GM12873 (cell line): ENCODE results near the gene PLCB1.

Experiments used
- CTCF ChIP-seq: IDR thresholded peaks from 2 replicates; pipeline ENCODE4 v1.5.1; 2012; ENCODE audit warnings: low read depth, mild to moderate bottlenecking, moderate library complexity, low read length, control low read depth; ENCODE audit not compliant: insufficient read depth; ENCODE audit errors: missing control alignments

The PLCB1 gene

GRCh38 chr20:8372824-8373380, 240.8 kb downstream of the PLCB1 start:
- TF ChIP-seq CTCF = no peak

GRCh38 chr20:8373579-8373978, 241.5 kb downstream of the PLCB1 start:
- no peak for TF ChIP-seq CTCF

- TF ChIP-seq CTCF = no peak
These were observed 243.8 kb downstream of the PLCB1 start for GRCh38 chr20:8375898-8376297.

- TF ChIP-seq CTCF = no peak
These were observed 244.9 kb downstream of the PLCB1 start for GRCh38 chr20:8376940-8377339.

GRCh38 chr20:8385247-8385646, 253.2 kb downstream of the PLCB1 start:
- TF ChIP-seq CTCF = no peak

GRCh38 chr20:8386991-8387390, 254.9 kb downstream of the PLCB1 start:
- TF ChIP-seq CTCF = no peak

- TF ChIP-seq CTCF = no peak
These were observed 256.1 kb downstream of the PLCB1 start for GRCh38 chr20:8388141-8388540.
